ENCODE results near the gene UBE2Z. TPM values are rescaled to one million over a fixed set of nuclear protein-coding genes. Genes with fewer than 3 reads are reported as not detected.

Gene UBE2Z
- total and polyA plus RNA-seq, 7 experiments from 2014 or later: 52.1 to 96.6 (median 74.5) TPM

- Mint-ChIP-seq H3K27ac (peak overlapping the region in 3 of 9 donors; percentile 20 to 31 (median 22)), H3K36me3 (peaks cover 0 to 25% (median 12%) of the 10 kb centered on the region in 5 donors), H3K27me3 (peaks cover 0 to 3% (median 0%) of the 10 kb centered on the region in 5 donors), H3K4me1 (peaks cover 17 to 42% (median 29%) of the 10 kb centered on the region in 7 donors), H3K4me3 (no peak overlapping the region), H3K9me3 (peaks cover 0 to 2% (median 0%) of the 10 kb centered on the region in 11 donors)
- intact Hi-C loops (cut with micrococcal nuclease): loop anchor here (5.0 to 10.0 kb wide), 6 partner anchors 102 to 998 kb away; partner anchors contain the start of genes CBX1 (in 1 of the 2), HOXB2 (in 1 of the 2), IGF2BP1 (in 1 of the 2) and KAT7 (in 1 of the 2)
- ChIA-PET CTCF (interaction anchor here (1.0 kb wide), 1 partner anchor 10 kb away, joined by 3 read pairs; no protein-coding TSS in a partner anchor), POLR2A (interaction anchor here (4.0 to 5.8 kb wide), 2 partner anchors 9 to 13 kb away, joined by 22 to 62 read pairs; partner anchors contain the start of gene UBE2Z)
- Histone ChIP-seq H3K36me3 (ENCODE audit: control insufficient read depth in 2 of 3, insufficient read depth in 3 of 3, low read length in 3 of 3) (peaks cover 0 to 29% (median 0%) of the 10 kb centered on the region in 3 experiments), H3K4me3 (ENCODE audit: low read length) (no peak overlapping the region), H3K4me1 (ENCODE audit: control insufficient read depth in 2 of 2, insufficient read depth in 2 of 2, low read length in 2 of 2) (peaks cover 5 to 16% of the 10 kb centered on the region in 2 donors), H3K9me3 (ENCODE audit: control insufficient read depth in 2 of 3, low read length in 3 of 3) (no peaks in the 10 kb centered on the region), H3K27me3 (ENCODE audit: control insufficient read depth in 2 of 2, insufficient read depth in 2 of 2, low read length in 2 of 2) (no peaks in the 10 kb centered on the region), H3K27ac (ENCODE audit: low read depth, low read length) (no peak overlapping the region)
- ATAC-seq: no peak
- no peak for DNase-seq
These were observed 13.3 kb upstream of the UBE2Z start for GRCh38 chr17:48894886-48895285.

DNA sequence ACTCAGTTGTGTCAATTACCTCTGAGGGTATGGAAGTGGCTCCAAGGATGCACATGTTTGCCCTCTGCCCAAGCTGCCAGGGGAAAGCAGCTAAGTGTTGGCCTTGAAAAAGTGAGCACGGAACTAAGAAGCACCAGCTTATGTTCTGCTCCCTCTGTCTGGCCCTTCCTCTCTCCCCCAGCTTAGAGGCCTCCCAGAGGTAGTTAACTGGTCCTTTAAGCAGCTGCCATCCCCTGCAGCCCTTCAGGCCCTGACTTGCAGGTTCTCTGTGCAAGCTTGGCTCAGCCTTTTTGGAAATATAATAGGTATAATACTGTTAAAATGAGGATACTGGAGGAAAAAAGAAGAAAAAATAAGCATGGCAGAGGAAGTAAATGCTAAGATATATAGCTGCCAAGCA is 7.0 kb upstream of the UBE2Z start:
- intact Hi-C loops (cut with micrococcal nuclease): no loop called here
- CTCF ChIA-PET: no interaction called here
- no peaks in the 10 kb centered on the region for H3K4me1 ChIP-seq (ENCODE audit: control insufficient read depth in 2 of 2, insufficient read depth in 2 of 2, low read length in 2 of 2)
- H3K4me3 ChIP-seq (ENCODE audit: low read length): no peak overlapping the region
- no peaks in the 10 kb centered on the region for H3K27me3 ChIP-seq (ENCODE audit: control insufficient read depth in 2 of 2, insufficient read depth in 2 of 2, low read length in 2 of 2)
- Mint-ChIP-seq H3K4me3 (no peak overlapping the region), H3K9me3 (no peaks in the 10 kb centered on the region), H3K27ac (peak overlapping the region in 1 of 9 donors; percentile 38), H3K4me1 (peaks cover 0 to 7% (median 0%) of the 10 kb centered on the region in 7 donors), H3K36me3 (peaks cover 0 to 11% (median 5%) of the 10 kb centered on the region in 5 donors), H3K27me3 (no peaks in the 10 kb centered on the region)
- no peaks in the 10 kb centered on the region for H3K9me3 ChIP-seq (ENCODE audit: control insufficient read depth in 2 of 3, low read length in 3 of 3)
- POLR2A ChIA-PET: interaction anchor here (1.5 kb wide), 1 partner anchor 9 kb away, joined by 5 read pairs; the partner anchor contains the start of gene ATP5MC1
- H3K36me3 ChIP-seq (ENCODE audit: control insufficient read depth in 2 of 3, insufficient read depth in 3 of 3, low read length in 3 of 3): peaks cover 0 to 15% (median 0%) of the 10 kb centered on the region in 3 experiments
- H3K27ac ChIP-seq (ENCODE audit: low read depth, low read length): no peak overlapping the region
- DNase-seq (no peak), ATAC-seq (no peak)

- DNase-seq: no peak
- Mint-ChIP-seq H3K27me3 (no peaks in the 10 kb centered on the region), H3K9me3 (no peaks in the 10 kb centered on the region), H3K27ac (no peak overlapping the region), H3K4me1 (peaks cover 0 to 9% (median 9%) of the 10 kb centered on the region in 7 donors), H3K4me3 (no peak overlapping the region), H3K36me3 (peaks cover 0 to 1% (median 0%) of the 10 kb centered on the region in 5 donors)
- no peak overlapping the region for H3K27ac ChIP-seq (ENCODE audit: low read depth, low read length)
- peaks cover 6 to 7% of the 10 kb centered on the region in 2 donors for H3K4me1 ChIP-seq (ENCODE audit: control insufficient read depth in 2 of 2, insufficient read depth in 2 of 2, low read length in 2 of 2)
- no peak for ATAC-seq
- ChIA-PET POLR2A (interaction anchor here (4.9 kb wide), 1 partner anchor 10 kb away, joined by 22 read pairs; the partner anchor contains the start of gene ATP5MC1), CTCF (no interaction called here)
- H3K36me3 ChIP-seq (ENCODE audit: control insufficient read depth in 2 of 3, insufficient read depth in 3 of 3, low read length in 3 of 3): peaks cover 0 to 1% (median 0%) of the 10 kb centered on the region in 3 experiments
- no peaks in the 10 kb centered on the region for H3K27me3 ChIP-seq (ENCODE audit: control insufficient read depth in 2 of 2, insufficient read depth in 2 of 2, low read length in 2 of 2)
- intact Hi-C loops (cut with micrococcal nuclease): no loop called here
- no peaks in the 10 kb centered on the region for H3K9me3 ChIP-seq (ENCODE audit: control insufficient read depth in 2 of 3, low read length in 3 of 3)
- no peak overlapping the region for H3K4me3 ChIP-seq (ENCODE audit: low read length)
These were observed 4.8 kb upstream of the UBE2Z start for GRCh38 chr17:48903401-48903800.

GRCh38 chr17:48904428-48904827 is 3.8 kb upstream of the UBE2Z start:
- no peak overlapping the region for H3K27ac ChIP-seq (ENCODE audit: low read depth, low read length)
- no peaks in the 10 kb centered on the region for H3K27me3 ChIP-seq (ENCODE audit: control insufficient read depth in 2 of 2, insufficient read depth in 2 of 2, low read length in 2 of 2)
- Mint-ChIP-seq H3K27ac (no peak overlapping the region), H3K36me3 (peaks cover 0 to 5% (median 0%) of the 10 kb centered on the region in 5 donors), H3K9me3 (peaks cover 0 to 1% (median 0%) of the 10 kb centered on the region in 11 donors), H3K4me3 (peak overlapping the region in 1 of 10 donors; percentile 68), H3K4me1 (peaks cover 6 to 14% (median 12%) of the 10 kb centered on the region in 7 donors), H3K27me3 (no peaks in the 10 kb centered on the region)
- no peak for ATAC-seq
- DNase-seq: no peak
- H3K4me1 ChIP-seq (ENCODE audit: control insufficient read depth in 2 of 2, insufficient read depth in 2 of 2, low read length in 2 of 2): peaks cover 9 to 11% of the 10 kb centered on the region in 2 donors
- H3K4me3 ChIP-seq (ENCODE audit: low read length): no peak overlapping the region
- intact Hi-C loops (cut with micrococcal nuclease): no loop called here
- no peaks in the 10 kb centered on the region for H3K9me3 ChIP-seq (ENCODE audit: control insufficient read depth in 2 of 3, low read length in 3 of 3)
- ChIA-PET POLR2A (interaction anchor here (4.9 kb wide), 1 partner anchor 11 kb away, joined by 22 read pairs; the partner anchor contains the start of gene ATP5MC1), CTCF (interaction anchor here (0.6 kb wide), 1 partner anchor 87 kb away, joined by 5 read pairs; no protein-coding TSS in a partner anchor)
- peaks cover 0 to 4% (median 0%) of the 10 kb centered on the region in 3 experiments for H3K36me3 ChIP-seq (ENCODE audit: control insufficient read depth in 2 of 3, insufficient read depth in 3 of 3, low read length in 3 of 3)

DNA sequence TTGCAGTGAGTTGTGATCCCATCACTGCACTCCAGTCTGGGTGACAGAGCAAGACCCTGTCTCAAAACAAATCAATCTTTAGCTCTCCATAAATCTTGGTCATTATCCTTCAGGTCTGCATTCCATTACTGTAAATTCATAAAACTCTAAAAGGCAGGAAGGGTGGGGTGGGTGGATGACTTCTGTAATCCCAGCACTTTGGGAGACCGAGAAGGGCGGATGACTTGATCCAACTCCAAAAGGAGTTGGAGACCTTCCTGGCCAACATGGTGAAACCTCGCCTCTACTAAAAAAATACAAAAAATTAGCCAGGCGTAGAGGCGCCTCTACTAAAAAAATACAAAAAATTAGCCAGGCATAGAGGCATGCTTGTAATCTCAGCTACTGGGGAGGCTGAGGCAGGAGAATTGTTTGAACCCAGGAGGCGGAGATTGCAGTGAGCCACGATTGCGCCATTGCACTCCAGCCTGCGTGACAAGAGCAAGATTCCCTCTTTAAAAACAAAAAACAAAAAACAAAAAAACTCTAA is 2.2 kb upstream of the UBE2Z start:
- H3K36me3 Mint-ChIP-seq: peaks cover 0 to 8% (median 0%) of the 10 kb centered on the region in 5 donors
- ChIA-PET POLR2A (interaction anchor here (0.7 to 4.9 kb wide), 2 partner anchors 13 to 55 kb away, joined by 3 to 22 read pairs; partner anchors contain the start of gene ATP5MC1), CTCF (no interaction called here)
- H3K4me1 Mint-ChIP-seq: peaks cover 22 to 31% (median 29%) of the 10 kb centered on the region in 7 donors
- peak overlapping the region in 1 of 9 donors; percentile 42 for H3K27ac Mint-ChIP-seq
- H3K9me3 ChIP-seq (ENCODE audit: control insufficient read depth in 2 of 3, low read length in 3 of 3): no peaks in the 10 kb centered on the region
- DNase-seq: no peak
- H3K4me1 ChIP-seq (ENCODE audit: control insufficient read depth in 2 of 2, insufficient read depth in 2 of 2, low read length in 2 of 2): peaks cover 20 to 27% of the 10 kb centered on the region in 2 donors
- no peak for ATAC-seq
- H3K27me3 Mint-ChIP-seq: no peaks in the 10 kb centered on the region
- no peak overlapping the region for H3K4me3 ChIP-seq (ENCODE audit: low read length)
- peak overlapping the region in 3 of 10 donors; percentile 29 to 73 (median 44) for H3K4me3 Mint-ChIP-seq
- intact Hi-C loops (cut with micrococcal nuclease): loop anchor here in 1 of 2 donors (5.0 kb wide), 2 partner anchors 286 to 859 kb away; partner anchors contain the start of gene NFE2L1
- peaks cover 0 to 1% (median 0%) of the 10 kb centered on the region in 11 donors for H3K9me3 Mint-ChIP-seq
- no peaks in the 10 kb centered on the region for H3K27me3 ChIP-seq (ENCODE audit: control insufficient read depth in 2 of 2, insufficient read depth in 2 of 2, low read length in 2 of 2)
- H3K27ac ChIP-seq (ENCODE audit: low read depth, low read length): no peak overlapping the region
- peaks cover 0 to 13% (median 7%) of the 10 kb centered on the region in 3 experiments for H3K36me3 ChIP-seq (ENCODE audit: control insufficient read depth in 2 of 3, insufficient read depth in 3 of 3, low read length in 3 of 3)

DNA sequence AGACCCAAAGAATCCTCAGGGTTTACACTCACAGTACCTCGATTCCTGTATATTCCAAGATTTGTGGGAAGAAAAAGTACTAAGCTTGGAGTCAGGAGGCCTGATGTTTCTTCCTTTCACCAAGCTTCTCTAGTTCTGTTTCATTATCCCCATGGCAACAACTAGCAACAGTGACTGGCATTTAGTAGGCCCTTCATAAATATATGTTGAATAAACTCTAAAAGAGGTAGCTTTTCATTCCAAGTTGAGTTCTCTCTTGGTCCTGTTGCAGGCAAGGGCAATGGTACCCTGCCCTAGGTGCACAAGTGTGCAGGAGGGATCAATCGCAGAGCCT is 527 bp upstream of the UBE2Z start:
- Histone ChIP-seq H3K4me1 (ENCODE audit: control insufficient read depth in 2 of 2, insufficient read depth in 2 of 2, low read length in 2 of 2) (peaks cover 22 to 33% of the 10 kb centered on the region in 2 donors), H3K27ac (ENCODE audit: low read depth, low read length) (peak overlapping the region; percentile 93), H3K9me3 (ENCODE audit: control insufficient read depth in 2 of 3, low read length in 3 of 3) (no peaks in the 10 kb centered on the region), H3K36me3 (ENCODE audit: control insufficient read depth in 2 of 3, insufficient read depth in 3 of 3, low read length in 3 of 3) (peaks cover 6 to 19% (median 10%) of the 10 kb centered on the region in 3 experiments), H3K4me3 (ENCODE audit: low read length) (peak overlapping the region; percentile 62), H3K27me3 (ENCODE audit: control insufficient read depth in 2 of 2, insufficient read depth in 2 of 2, low read length in 2 of 2) (no peaks in the 10 kb centered on the region)
- CTCF ChIA-PET: interaction anchor here (0.6 to 1.6 kb wide), 3 partner anchors 14 to 705 kb away, joined by 3 to 9 read pairs (median 3); partner anchors contain the start of gene ATP5MC1
- peak; percentile 14 for ATAC-seq
- Mint-ChIP-seq H3K4me3 (peak overlapping the region; percentile 90 to 100 (median 95)), H3K36me3 (peaks cover 0 to 17% (median 0%) of the 10 kb centered on the region in 5 donors), H3K4me1 (peaks cover 32 to 47% (median 45%) of the 10 kb centered on the region in 7 donors), H3K27ac (peak overlapping the region; percentile 95 to 99 (median 98)), H3K27me3 (no peaks in the 10 kb centered on the region), H3K9me3 (peaks cover 0 to 1% (median 0%) of the 10 kb centered on the region in 11 donors)
- intact Hi-C loops (cut with micrococcal nuclease): loop anchor here (1.0 to 5.0 kb wide), 7 partner anchors 15 to 1012 kb away; partner anchors contain the start of genes ATP5MC1 (in 2 of the 2), CALCOCO2 (in 1 of the 2), NFE2L1 (in 1 of the 2) and SNF8 (in 1 of the 2)
- POLR2A ChIA-PET: interaction anchor here (0.8 to 4.6 kb wide), 6 partner anchors 10 to 285 kb away, joined by 3 to 62 read pairs (median 3); partner anchors contain the start of genes ATP5MC1 and SNF8
- DNase-seq: peak in 3 of 9 donors; percentile 35 to 51 (median 37)
